Activated CD4-positive, alpha-beta memory T cell treated with anti-CD3 and anti-CD28 coated beads, Interleukin-2, amount 10 ng/mL, durations not matched to agents 7 days and 5 days (primary cell): ENCODE data around the gene PIK3CA. TPM values are rescaled to one million over a fixed set of nuclear protein-coding genes. Genes with fewer than 3 reads are reported as not detected.

Source experiments
- CTCF ChIA-PET: fragments of 350-600 bp; sonication (Branson Sonifier 250); formaldehyde crosslinking; loops from one replicate; lab custom pipeline; 2021; ENCODE audit warnings: antibody characterized with exemption, inconsistent platforms; lab: Charles Lee
- POLR2A ChIA-PET: fragments of 350-600 bp; sonication (Branson Sonifier 250); formaldehyde crosslinking; loops from one replicate; lab custom pipeline; 2021; ENCODE audit warnings: antibody characterized with exemption; lab: Charles Lee
- DNase-seq: peaks from one replicate; pipeline ENCODE4 v3.0.0-alpha.2; 2020
- H3K27ac Mint-ChIP-seq: one replicate; pipeline ENCODE4 v1.8.0; 2021; ENCODE audit warnings: mild to moderate bottlenecking, mixed read lengths
- H3K27me3 Mint-ChIP-seq: one replicate; pipeline ENCODE4 v1.8.0; 2021; ENCODE audit warnings: mixed read lengths
- H3K36me3 Mint-ChIP-seq: one replicate; pipeline ENCODE4 v1.8.0; 2021; ENCODE audit warnings: low read depth, mixed read lengths
- H3K4me1 Mint-ChIP-seq: one replicate; pipeline ENCODE4 v1.8.0; 2021; ENCODE audit warnings: mixed read lengths
- H3K4me3 Mint-ChIP-seq: one replicate; pipeline ENCODE4 v1.8.0; 2021; ENCODE audit warnings: mild to moderate bottlenecking, mixed read lengths
- H3K9me3 Mint-ChIP-seq: one replicate; pipeline ENCODE4 v1.8.0; 2021; ENCODE audit warnings: mixed read lengths
- total RNA-seq, 2 experiments: library from RNA; stranded (reverse); gene quantifications; one replicate each; pipeline ENCODE4 v1.2.3, GENCODE V29; 2021

The PIK3CA gene
- total RNA-seq, 2 experiments from 2014 or later: 25.9 to 26.2 TPM

- Mint-ChIP-seq H3K27ac (no peak overlapping the region), H3K4me3 (no peak overlapping the region), H3K9me3 (no peaks in the 10 kb centered on the region), H3K4me1 (peaks cover 6% of the 10 kb centered on the region), H3K36me3 (no peaks in the 10 kb centered on the region), H3K27me3 (peaks cover 56% of the 10 kb centered on the region)
- no peak for DNase-seq
- CTCF ChIA-PET: no interaction called here
- POLR2A ChIA-PET: no interaction called here
Observed at GRCh38 chr3:179141890-179142289, 6.3 kb upstream of the PIK3CA start.

DNA sequence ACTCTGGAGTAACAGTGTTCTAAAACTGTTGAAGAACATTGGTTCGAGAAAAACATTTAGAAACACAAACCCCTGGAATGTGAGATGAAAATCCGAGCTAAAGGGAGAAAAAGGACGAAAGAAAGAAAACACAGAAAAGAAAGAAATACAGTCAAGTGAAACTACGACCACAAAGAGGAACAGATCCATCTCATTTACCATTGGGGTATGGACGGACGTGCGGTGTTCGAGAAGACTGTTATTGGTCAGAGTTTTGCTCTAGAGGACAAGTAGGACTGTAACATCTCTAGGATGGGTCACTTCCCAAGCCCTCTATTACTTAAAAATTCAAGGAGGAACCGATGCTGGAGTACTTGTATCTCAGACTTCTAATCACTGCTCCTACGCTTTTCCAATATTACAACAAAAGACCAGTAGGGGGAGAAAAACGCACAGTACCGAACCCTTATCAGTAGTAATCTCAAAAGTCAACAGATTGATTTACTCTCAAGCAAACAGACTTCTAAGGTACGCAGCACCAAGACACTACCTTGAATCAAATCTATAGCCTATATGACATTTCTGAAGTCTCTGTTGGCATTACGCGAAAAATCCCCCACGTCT, 1.1 kb upstream of the PIK3CA start:
- peak; percentile 17 for DNase-seq
- H3K27ac Mint-ChIP-seq: no peak overlapping the region
- peaks cover 31% of the 10 kb centered on the region for H3K4me1 Mint-ChIP-seq
- CTCF ChIA-PET: interaction anchor here (1.0 to 3.6 kb wide), 10 partner anchors 39 to 415 kb away, joined by 3 to 20 read pairs (median 4); partner anchors contain the start of genes ACTL6A, ZMAT3 and ZNF639
- no peaks in the 10 kb centered on the region for H3K36me3 Mint-ChIP-seq
- peaks cover 27% of the 10 kb centered on the region for H3K27me3 Mint-ChIP-seq
- H3K9me3 Mint-ChIP-seq: no peaks in the 10 kb centered on the region
- POLR2A ChIA-PET: interaction anchor here (0.9 to 3.6 kb wide), 9 partner anchors 48 to 1455 kb away, joined by 3 to 35 read pairs (median 12); partner anchors contain the start of genes ACTL6A, TTC14, ZMAT3 and ZNF639
- no peak overlapping the region for H3K4me3 Mint-ChIP-seq

DNA sequence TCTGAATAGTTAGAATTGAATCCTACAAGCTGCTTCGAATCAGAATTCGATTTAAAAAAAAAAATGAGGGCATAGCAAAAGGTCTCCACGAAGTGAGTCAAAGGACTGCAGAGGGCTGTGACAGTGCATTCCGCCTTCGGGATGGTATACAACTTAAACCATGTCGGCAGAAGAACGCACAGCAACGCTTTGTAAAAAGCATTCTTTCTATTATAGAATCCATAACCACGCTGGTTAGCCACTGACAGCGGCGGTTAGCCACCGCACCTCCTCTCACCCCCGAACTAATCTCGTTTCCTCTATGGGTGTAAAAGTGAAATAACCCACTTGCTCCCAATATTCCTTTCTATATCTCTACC, 664 bp upstream of the PIK3CA start:
- H3K27me3 Mint-ChIP-seq: peaks cover 24% of the 10 kb centered on the region
- no peaks in the 10 kb centered on the region for H3K9me3 Mint-ChIP-seq
- ChIA-PET CTCF (interaction anchor here (0.6 to 3.6 kb wide), 11 partner anchors 38 to 415 kb away, joined by 3 to 20 read pairs (median 3); partner anchors contain the start of genes ACTL6A, ZMAT3 and ZNF639), POLR2A (interaction anchor here (0.8 to 3.6 kb wide), 12 partner anchors 48 to 1455 kb away, joined by 3 to 35 read pairs (median 6); partner anchors contain the start of genes ACTL6A, TTC14, ZMAT3 and ZNF639)
- no peaks in the 10 kb centered on the region for H3K36me3 Mint-ChIP-seq
- no peak overlapping the region for H3K4me3 Mint-ChIP-seq
- no peak overlapping the region for H3K27ac Mint-ChIP-seq
- peak; percentile 80 for DNase-seq
- peaks cover 32% of the 10 kb centered on the region for H3K4me1 Mint-ChIP-seq

GRCh38 chr3:179148616-179149405, 654 bp downstream of the PIK3CA start:
- Mint-ChIP-seq H3K9me3 (no peaks in the 10 kb centered on the region), H3K27me3 (peaks cover 17% of the 10 kb centered on the region), H3K27ac (peak overlapping the region; percentile 92), H3K4me3 (peak overlapping the region; percentile 95), H3K4me1 (peaks cover 32% of the 10 kb centered on the region), H3K36me3 (no peaks in the 10 kb centered on the region)
- ChIA-PET POLR2A (interaction anchor here (0.9 to 3.6 kb wide), 21 partner anchors 18 to 413 kb away, joined by 3 to 35 read pairs (median 4); partner anchors contain the start of genes ACTL6A, MFN1, ZMAT3 and ZNF639), CTCF (interaction anchor here (0.6 to 3.6 kb wide), 10 partner anchors 32 to 501 kb away, joined by 3 to 20 read pairs (median 4); partner anchors contain the start of genes ZMAT3 and ZNF639)
- DNase-seq: peak; percentile 46

DNA sequence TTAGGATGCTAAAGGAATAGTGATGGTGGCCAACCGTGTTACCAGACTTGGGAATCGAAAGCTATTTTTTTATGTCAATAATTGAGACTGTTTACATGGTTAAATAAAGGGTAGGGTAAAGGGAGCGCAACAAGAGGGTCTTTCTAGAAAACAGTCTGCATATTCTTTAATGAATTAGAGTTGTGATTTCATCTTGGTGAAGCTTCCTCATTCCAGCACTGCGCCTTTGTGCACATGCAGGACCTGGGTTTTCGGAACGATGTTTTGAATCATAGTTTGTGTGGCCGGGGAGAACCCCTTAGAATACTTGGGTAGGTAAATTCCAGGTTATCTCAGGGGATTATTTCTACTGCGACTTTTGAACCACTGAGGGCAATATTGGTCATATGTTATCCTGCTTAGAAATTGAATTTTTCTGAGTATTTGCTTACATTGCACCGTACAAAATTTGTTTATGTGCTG, 1.3 kb downstream of the PIK3CA start:
- Mint-ChIP-seq H3K9me3 (no peaks in the 10 kb centered on the region), H3K4me1 (peaks cover 32% of the 10 kb centered on the region), H3K4me3 (peak overlapping the region; percentile 95), H3K27ac (peak overlapping the region; percentile 92), H3K36me3 (no peaks in the 10 kb centered on the region), H3K27me3 (peaks cover 13% of the 10 kb centered on the region)
- ChIA-PET POLR2A (interaction anchor here (0.9 to 3.6 kb wide), 19 partner anchors 17 to 413 kb away, joined by 3 to 35 read pairs (median 4); partner anchors contain the start of genes ACTL6A, MFN1, ZMAT3 and ZNF639), CTCF (interaction anchor here (0.6 to 3.6 kb wide), 8 partner anchors 31 to 501 kb away, joined by 3 to 20 read pairs (median 4); no protein-coding TSS in a partner anchor)
- DNase-seq: peak; percentile 35

DNA sequence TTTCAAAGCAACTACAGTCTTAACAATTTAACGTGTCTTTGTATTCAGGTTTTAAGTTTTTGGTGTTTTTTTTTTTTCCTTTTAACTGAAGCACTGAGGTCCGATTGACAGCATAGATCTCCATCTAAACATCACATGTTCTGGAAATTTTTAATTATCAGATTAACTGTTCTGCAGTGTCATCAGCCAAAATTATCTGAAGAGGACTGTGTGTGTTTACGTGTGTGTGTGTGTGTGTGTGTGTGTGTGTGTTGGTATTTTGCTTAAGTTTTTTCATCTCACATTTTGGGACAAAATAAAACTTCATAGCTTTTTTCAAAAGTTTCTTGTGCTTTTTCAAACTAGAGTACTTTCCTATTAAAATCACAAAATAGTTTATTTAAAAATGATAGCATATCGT, 1.8 kb downstream of the PIK3CA start:
- CTCF ChIA-PET: interaction anchor here (1.0 to 3.6 kb wide), 5 partner anchors 79 to 500 kb away, joined by 3 to 20 read pairs (median 5); no protein-coding TSS in a partner anchor
- H3K36me3 Mint-ChIP-seq: no peaks in the 10 kb centered on the region
- POLR2A ChIA-PET: interaction anchor here (0.9 to 3.6 kb wide), 13 partner anchors 17 to 197 kb away, joined by 3 to 35 read pairs (median 4); partner anchors contain the start of genes MFN1, ZMAT3 and ZNF639
- peak overlapping the region; percentile 92 for H3K27ac Mint-ChIP-seq
- H3K27me3 Mint-ChIP-seq: peaks cover 10% of the 10 kb centered on the region
- DNase-seq: no peak
- peak overlapping the region; percentile 95 for H3K4me3 Mint-ChIP-seq
- no peaks in the 10 kb centered on the region for H3K9me3 Mint-ChIP-seq
- peaks cover 32% of the 10 kb centered on the region for H3K4me1 Mint-ChIP-seq

GRCh38 chr3:179150610-179151009, 2.5 kb downstream of the PIK3CA start:
- H3K27me3 Mint-ChIP-seq: peaks cover 6% of the 10 kb centered on the region
- peaks cover 32% of the 10 kb centered on the region for H3K4me1 Mint-ChIP-seq
- POLR2A ChIA-PET: interaction anchor here (0.9 kb wide), 1 partner anchor 79 kb away, joined by 3 read pairs; the partner anchor contains the start of gene ZMAT3
- CTCF ChIA-PET: interaction anchor here (1.1 kb wide), 1 partner anchor 171 kb away, joined by 3 read pairs; no protein-coding TSS in a partner anchor
- no peak overlapping the region for H3K27ac Mint-ChIP-seq
- no peaks in the 10 kb centered on the region for H3K9me3 Mint-ChIP-seq
- no peak overlapping the region for H3K4me3 Mint-ChIP-seq
- H3K36me3 Mint-ChIP-seq: no peaks in the 10 kb centered on the region
- DNase-seq: no peak

DNA sequence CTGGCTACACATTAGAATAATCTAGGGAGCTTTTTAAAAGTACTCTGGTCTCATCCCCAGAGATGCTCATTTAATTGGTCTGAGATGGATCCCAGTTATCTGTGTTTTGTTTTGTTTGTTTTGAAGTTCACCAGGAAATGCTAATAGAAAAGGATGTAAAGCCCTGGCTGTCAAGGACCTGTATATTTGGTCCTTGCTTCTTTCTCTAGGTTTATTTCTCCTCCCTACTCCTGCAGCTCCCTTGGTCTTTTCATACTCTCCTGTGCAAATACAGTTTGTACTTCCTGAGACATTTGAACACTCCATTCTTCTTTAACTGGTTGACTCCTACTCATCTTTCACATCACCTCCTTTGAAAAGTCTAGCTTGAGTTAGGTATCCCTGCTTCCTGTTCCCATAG, 3.3 kb downstream of the PIK3CA start:
- ChIA-PET POLR2A (no interaction called here), CTCF (interaction anchor here (1.1 kb wide), 1 partner anchor 170 kb away, joined by 3 read pairs; no protein-coding TSS in a partner anchor)
- Mint-ChIP-seq H3K4me1 (peaks cover 30% of the 10 kb centered on the region), H3K27ac (no peak overlapping the region), H3K27me3 (peaks cover 4% of the 10 kb centered on the region), H3K36me3 (no peaks in the 10 kb centered on the region), H3K9me3 (no peaks in the 10 kb centered on the region), H3K4me3 (no peak overlapping the region)
- DNase-seq: no peak

- H3K36me3 Mint-ChIP-seq: peaks cover 4% of the 10 kb centered on the region
- no peak overlapping the region for H3K27ac Mint-ChIP-seq
- no peak for DNase-seq
- H3K9me3 Mint-ChIP-seq: no peaks in the 10 kb centered on the region
- H3K27me3 Mint-ChIP-seq: peaks cover 2% of the 10 kb centered on the region
- peaks cover 15% of the 10 kb centered on the region for H3K4me1 Mint-ChIP-seq
- H3K4me3 Mint-ChIP-seq: no peak overlapping the region
- CTCF ChIA-PET: no interaction called here
- POLR2A ChIA-PET: no interaction called here
Observed at GRCh38 chr3:179156170-179156569, 8.0 kb downstream of the PIK3CA start.

GRCh38 chr3:179156775-179157174, 8.6 kb downstream of the PIK3CA start:
- H3K36me3 Mint-ChIP-seq: peaks cover 5% of the 10 kb centered on the region
- no peak overlapping the region for H3K4me3 Mint-ChIP-seq
- no peak for DNase-seq
- POLR2A ChIA-PET: no interaction called here
- peaks cover 11% of the 10 kb centered on the region for H3K4me1 Mint-ChIP-seq
- CTCF ChIA-PET: no interaction called here
- H3K27me3 Mint-ChIP-seq: no peaks in the 10 kb centered on the region
- no peaks in the 10 kb centered on the region for H3K9me3 Mint-ChIP-seq
- no peak overlapping the region for H3K27ac Mint-ChIP-seq

DNA sequence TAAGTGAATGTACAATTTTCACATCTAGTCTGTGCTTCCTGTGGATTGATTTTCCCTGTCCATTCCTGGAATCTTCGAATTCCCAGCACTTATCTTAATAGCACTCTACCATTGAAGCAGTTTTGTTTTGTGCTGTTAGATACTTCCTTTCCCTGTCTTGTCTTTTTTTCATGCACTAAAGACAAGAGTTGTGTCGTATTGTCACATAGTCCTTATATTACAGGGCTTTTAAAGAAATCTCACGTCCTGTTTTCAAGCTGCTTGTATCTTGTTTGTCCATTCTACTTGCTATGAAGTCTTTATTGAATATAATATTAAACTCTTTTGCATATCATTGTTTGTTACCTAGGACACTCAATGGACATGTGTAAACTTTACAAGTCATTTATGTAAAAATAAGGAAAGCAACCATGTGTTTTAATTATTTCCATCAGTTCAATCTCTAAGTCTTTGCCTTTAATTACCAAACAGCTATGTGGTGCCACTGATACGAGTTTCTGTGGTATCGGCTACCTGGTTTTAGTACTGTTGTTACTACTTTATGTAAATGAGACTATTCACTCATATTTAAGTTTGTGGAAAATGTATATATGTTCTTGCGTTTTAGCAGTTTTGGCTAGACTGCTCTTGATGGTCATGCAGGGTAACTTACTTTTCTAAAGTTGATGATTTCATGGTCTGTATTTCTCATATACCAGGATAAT, 10.3 kb downstream of the PIK3CA start:
- H3K9me3 Mint-ChIP-seq: no peaks in the 10 kb centered on the region
- POLR2A ChIA-PET: no interaction called here
- DNase-seq: no peak
- no peak overlapping the region for H3K27ac Mint-ChIP-seq
- CTCF ChIA-PET: no interaction called here
- peaks cover 5% of the 10 kb centered on the region for H3K36me3 Mint-ChIP-seq
- H3K4me1 Mint-ChIP-seq: peaks cover 8% of the 10 kb centered on the region
- H3K27me3 Mint-ChIP-seq: no peaks in the 10 kb centered on the region
- H3K4me3 Mint-ChIP-seq: no peak overlapping the region

GRCh38 chr3:179163503-179163902, 15.3 kb downstream of the PIK3CA start:
- ChIA-PET POLR2A (no interaction called here), CTCF (no interaction called here)
- DNase-seq: no peak
- no peaks in the 10 kb centered on the region for H3K27me3 Mint-ChIP-seq
- no peak overlapping the region for H3K27ac Mint-ChIP-seq
- H3K4me1 Mint-ChIP-seq: peaks cover 8% of the 10 kb centered on the region
- H3K9me3 Mint-ChIP-seq: no peaks in the 10 kb centered on the region
- H3K4me3 Mint-ChIP-seq: no peak overlapping the region
- peaks cover 5% of the 10 kb centered on the region for H3K36me3 Mint-ChIP-seq
